ENCODE results near the gene GPS2.

The GPS2 gene

DNA sequence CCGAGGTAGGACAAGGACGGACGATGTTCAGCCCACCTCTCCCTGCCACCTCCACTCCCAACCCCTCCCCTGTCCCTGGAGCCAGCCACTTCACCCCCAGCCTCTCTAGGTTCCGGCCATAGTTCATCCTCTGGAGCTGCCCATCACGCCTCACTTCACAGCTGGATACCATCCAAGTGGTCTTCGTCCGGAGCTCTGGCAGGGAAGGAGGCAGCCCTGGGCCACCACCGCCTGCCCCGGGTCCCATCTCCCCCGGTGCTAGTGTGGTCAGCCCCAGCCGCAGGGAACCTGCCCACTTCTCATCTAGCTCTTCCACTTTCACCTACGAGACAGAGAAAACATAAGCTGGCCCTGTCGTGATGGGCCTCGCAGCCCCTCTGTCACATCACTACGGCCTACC, 6.3 kb upstream of the GPS2 start:
- Histone ChIP-seq H3K27ac (ENCODE audit: low read depth, low read length) (no peak overlapping the region), H4K91ac (ENCODE audit: low read depth, low read length) (no peak overlapping the region), H3K18ac (ENCODE audit: low read length) (no peak overlapping the region), H3K79me1 (ENCODE audit: low read length) (no peaks in the 10 kb centered on the region), H3K36me3 (ENCODE audit: control insufficient read depth in 1 of 2, insufficient read depth in 2 of 2, low read length in 2 of 2) (peaks cover 80 to 86% of the 10 kb centered on the region in 2 experiments), H3K23ac (ENCODE audit: low read length) (no peak overlapping the region), H3K79me2 (ENCODE audit: control insufficient read depth, insufficient read depth, low read length, poor library complexity) (no peaks in the 10 kb centered on the region), H3K9ac (ENCODE audit: low read length) (no peak overlapping the region), H3K14ac (ENCODE audit: low read length) (no peak overlapping the region), H3K27me3 (ENCODE audit: insufficient read depth, low read length) (no peaks in the 10 kb centered on the region), H4K8ac (ENCODE audit: low read depth, low read length) (no peak overlapping the region), H2BK12ac (ENCODE audit: low read length) (no peak overlapping the region), H3K4me2 (ENCODE audit: low read length) (no peak overlapping the region), H2BK120ac (ENCODE audit: insufficient read depth, low read length, poor library complexity) (no peak overlapping the region), H2BK5ac (ENCODE audit: low read depth, low read length, poor library complexity) (no peak overlapping the region), H4K12ac (ENCODE audit: low read depth, low read length) (no peak overlapping the region), H2AFZ (ENCODE audit: insufficient read depth, low read length, poor library complexity) (no peak overlapping the region), H3K4me1 (ENCODE audit: control insufficient read depth in 1 of 2, insufficient read depth in 2 of 2, low read length in 2 of 2) (no peaks in the 10 kb centered on the region), H2AK5ac (ENCODE audit: low read length) (no peak overlapping the region), H3K9me3 (ENCODE audit: insufficient read depth, low read depth, low read length) (no peaks in the 10 kb centered on the region), H3K4me3 (ENCODE audit: low read depth, low read length) (no peak overlapping the region), H3K4ac (ENCODE audit: low read depth, low read length) (no peak overlapping the region)
- no CpG with 5 or more reads among the region's 15 CpGs for WGBS (ENCODE audit: extremely low coverage, insufficient coverage, insufficient read length)
- no peak for DNase-seq

DNA sequence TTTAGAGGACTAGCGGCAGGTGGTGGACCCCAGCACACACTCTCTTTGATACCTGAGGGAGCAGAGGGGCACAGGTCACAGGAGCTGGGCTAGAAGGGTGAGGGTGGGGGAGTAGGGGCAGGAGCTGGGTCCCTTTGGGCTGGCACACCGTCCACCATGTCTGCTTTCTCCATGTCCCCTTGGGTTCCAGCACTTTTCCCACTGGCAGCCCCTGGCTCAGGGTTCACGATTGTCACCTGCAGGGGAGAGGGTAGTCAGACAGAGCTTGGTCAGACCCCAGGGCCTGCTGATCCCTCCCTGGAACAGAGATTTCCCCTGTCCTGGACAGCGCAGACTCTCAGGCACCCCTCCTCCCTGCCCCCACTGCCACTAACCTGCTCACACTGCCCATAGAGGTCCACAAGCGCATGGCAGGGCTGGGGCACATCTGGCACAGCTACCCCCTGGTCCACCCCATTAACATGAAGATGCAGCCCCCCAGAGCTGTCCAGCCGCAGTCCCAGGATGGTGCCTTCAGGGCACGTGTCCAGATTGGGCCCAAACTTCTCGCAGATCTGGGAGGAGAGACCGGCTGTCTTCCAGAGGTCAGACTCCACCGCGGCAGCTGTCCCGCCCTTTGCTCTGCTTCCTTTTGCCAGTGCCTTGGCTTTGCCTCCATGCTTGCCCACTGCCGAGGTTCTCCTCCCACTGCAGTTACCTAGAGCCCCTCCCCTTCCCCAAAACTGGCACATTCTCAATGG, 3.1 kb upstream of the GPS2 start:
- Histone ChIP-seq H4K91ac (ENCODE audit: low read depth, low read length) (no peak overlapping the region), H2BK120ac (ENCODE audit: insufficient read depth, low read length, poor library complexity) (no peak overlapping the region), H3K4me1 (ENCODE audit: control insufficient read depth in 1 of 2, insufficient read depth in 2 of 2, low read length in 2 of 2) (peaks cover 4 to 5% of the 10 kb centered on the region in 2 experiments), H2BK12ac (ENCODE audit: low read length) (no peak overlapping the region), H3K18ac (ENCODE audit: low read length) (no peak overlapping the region), H3K9me3 (ENCODE audit: insufficient read depth, low read depth, low read length) (no peaks in the 10 kb centered on the region), H3K4me2 (ENCODE audit: low read length) (no peak overlapping the region), H3K4ac (ENCODE audit: low read depth, low read length) (no peak overlapping the region), H3K23ac (ENCODE audit: low read length) (no peak overlapping the region), H3K27ac (ENCODE audit: low read depth, low read length) (no peak overlapping the region), H2AFZ (ENCODE audit: insufficient read depth, low read length, poor library complexity) (no peak overlapping the region), H4K12ac (ENCODE audit: low read depth, low read length) (peak overlapping the region; percentile 10), H3K27me3 (ENCODE audit: insufficient read depth, low read length) (no peaks in the 10 kb centered on the region), H3K4me3 (ENCODE audit: low read depth, low read length) (no peak overlapping the region), H3K9ac (ENCODE audit: low read length) (no peak overlapping the region), H2AK5ac (ENCODE audit: low read length) (no peak overlapping the region), H3K14ac (ENCODE audit: low read length) (no peak overlapping the region), H2BK5ac (ENCODE audit: low read depth, low read length, poor library complexity) (no peak overlapping the region), H4K8ac (ENCODE audit: low read depth, low read length) (no peak overlapping the region), H3K36me3 (ENCODE audit: control insufficient read depth in 1 of 2, insufficient read depth in 2 of 2, low read length in 2 of 2) (peaks cover 66 to 73% of the 10 kb centered on the region in 2 experiments), H3K79me1 (ENCODE audit: low read length) (peaks cover 2% of the 10 kb centered on the region), H3K79me2 (ENCODE audit: control insufficient read depth, insufficient read depth, low read length, poor library complexity) (peaks cover 1% of the 10 kb centered on the region)
- no CpG with 5 or more reads among the region's 13 CpGs for WGBS (ENCODE audit: extremely low coverage, insufficient coverage, insufficient read length)
- DNase-seq = no peak

DNA sequence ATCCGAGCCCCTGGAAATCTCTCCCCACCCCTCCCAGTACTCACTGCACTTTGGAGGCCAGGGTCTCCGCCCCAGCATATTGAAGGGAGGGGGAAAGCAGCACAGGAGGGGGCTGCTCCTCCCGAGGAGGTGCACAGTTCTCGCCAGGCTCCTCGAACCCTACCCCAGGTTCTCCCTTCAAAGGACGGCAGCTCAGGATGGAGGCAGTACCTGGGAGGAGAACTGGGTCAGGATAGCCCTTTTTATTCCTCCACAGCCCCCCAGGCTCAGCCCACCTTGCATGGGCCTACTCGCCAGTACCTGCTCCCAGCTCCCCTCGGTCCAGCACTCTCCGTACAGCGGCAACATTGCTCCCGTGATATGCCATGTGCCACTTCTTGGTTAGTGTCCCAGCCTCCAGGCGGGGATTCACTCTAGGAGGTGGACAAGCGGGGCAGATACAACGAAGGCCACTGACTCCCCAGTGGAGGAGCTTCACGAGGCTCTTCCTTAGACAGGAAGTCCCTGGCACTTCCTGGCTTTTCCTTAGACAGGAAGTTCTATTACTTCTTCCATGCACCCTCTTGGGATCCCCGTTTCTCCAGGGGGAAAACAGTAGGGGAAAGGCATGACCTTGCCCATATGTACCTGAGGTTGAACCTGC, 2.1 kb upstream of the GPS2 start:
- H3K36me3 ChIP-seq (ENCODE audit: control insufficient read depth in 1 of 2, insufficient read depth in 2 of 2, low read length in 2 of 2) = peaks cover 66 to 73% of the 10 kb centered on the region in 2 experiments
- H4K8ac ChIP-seq (ENCODE audit: low read depth, low read length) = no peak overlapping the region
- H3K4ac ChIP-seq (ENCODE audit: low read depth, low read length) = no peak overlapping the region
- peaks cover 1% of the 10 kb centered on the region for H3K79me2 ChIP-seq (ENCODE audit: control insufficient read depth, insufficient read depth, low read length, poor library complexity)
- WGBS (ENCODE audit: extremely low coverage, insufficient coverage, insufficient read length) = no CpG with 5 or more reads among the region's 16 CpGs
- H3K4me1 ChIP-seq (ENCODE audit: control insufficient read depth in 1 of 2, insufficient read depth in 2 of 2, low read length in 2 of 2) = peaks cover 4 to 5% of the 10 kb centered on the region in 2 experiments
- H3K79me1 ChIP-seq (ENCODE audit: low read length) = peaks cover 2% of the 10 kb centered on the region
- H3K9me3 ChIP-seq (ENCODE audit: insufficient read depth, low read depth, low read length) = no peaks in the 10 kb centered on the region
- H2BK120ac ChIP-seq (ENCODE audit: insufficient read depth, low read length, poor library complexity) = no peak overlapping the region
- H4K12ac ChIP-seq (ENCODE audit: low read depth, low read length) = no peak overlapping the region
- no peak overlapping the region for H3K4me3 ChIP-seq (ENCODE audit: low read depth, low read length)
- H3K18ac ChIP-seq (ENCODE audit: low read length) = no peak overlapping the region
- H2BK5ac ChIP-seq (ENCODE audit: low read depth, low read length, poor library complexity) = no peak overlapping the region
- no peak for DNase-seq
- H3K23ac ChIP-seq (ENCODE audit: low read length) = no peak overlapping the region
- H3K4me2 ChIP-seq (ENCODE audit: low read length) = no peak overlapping the region
- H2AK5ac ChIP-seq (ENCODE audit: low read length) = no peak overlapping the region
- no peak overlapping the region for H2AFZ ChIP-seq (ENCODE audit: insufficient read depth, low read length, poor library complexity)
- H3K27me3 ChIP-seq (ENCODE audit: insufficient read depth, low read length) = no peaks in the 10 kb centered on the region
- H3K14ac ChIP-seq (ENCODE audit: low read length) = no peak overlapping the region
- H4K91ac ChIP-seq (ENCODE audit: low read depth, low read length) = no peak overlapping the region
- no peak overlapping the region for H3K27ac ChIP-seq (ENCODE audit: low read depth, low read length)
- no peak overlapping the region for H3K9ac ChIP-seq (ENCODE audit: low read length)
- H2BK12ac ChIP-seq (ENCODE audit: low read length) = no peak overlapping the region

DNA sequence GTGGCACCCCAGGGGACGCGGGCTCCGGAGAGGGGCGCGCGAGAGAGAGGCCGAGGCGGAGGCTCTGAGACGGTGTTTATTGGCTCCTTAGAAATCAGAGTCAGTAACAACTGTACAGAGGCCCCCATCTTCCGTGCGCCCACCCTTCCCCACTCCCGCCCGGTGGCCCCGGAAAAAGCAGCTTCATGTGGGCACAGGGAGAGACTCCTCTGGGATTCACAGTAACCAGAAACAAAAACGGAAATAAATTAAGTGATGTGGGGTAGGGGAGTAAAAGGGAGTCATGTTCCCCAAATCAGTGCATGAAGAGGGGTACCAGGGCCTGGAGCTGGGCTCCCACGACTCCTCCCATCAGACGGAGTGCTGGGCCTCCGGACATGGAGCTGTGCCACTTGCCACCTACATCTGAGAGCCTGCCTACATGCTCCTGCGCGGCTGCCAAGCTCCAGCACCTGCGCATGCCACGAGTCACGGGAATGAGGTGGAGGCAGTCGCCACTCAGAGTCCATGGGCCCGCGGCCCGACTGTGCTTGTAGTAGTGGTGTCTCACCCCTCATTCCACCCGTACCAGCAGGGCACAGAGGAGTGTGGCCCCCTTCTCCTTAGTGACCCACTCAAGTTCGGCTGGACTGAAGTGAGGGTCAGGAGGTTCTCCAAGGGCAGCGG, 543 bp upstream of the GPS2 start:
- peak in 1 of 2 donors; percentile 39 for DNase-seq
- Histone ChIP-seq H3K14ac (ENCODE audit: low read length) (peak overlapping the region; percentile 90), H4K8ac (ENCODE audit: low read depth, low read length) (peak overlapping the region; percentile 93), H4K91ac (ENCODE audit: low read depth, low read length) (peak overlapping the region; percentile 82), H3K27ac (ENCODE audit: low read depth, low read length) (peak overlapping the region; percentile 74), H3K79me2 (ENCODE audit: control insufficient read depth, insufficient read depth, low read length, poor library complexity) (peaks cover 1% of the 10 kb centered on the region), H4K12ac (ENCODE audit: low read depth, low read length) (peak overlapping the region; percentile 87), H3K9me3 (ENCODE audit: insufficient read depth, low read depth, low read length) (no peaks in the 10 kb centered on the region), H2BK120ac (ENCODE audit: insufficient read depth, low read length, poor library complexity) (peak overlapping the region; percentile 50), H3K79me1 (ENCODE audit: low read length) (peaks cover 2% of the 10 kb centered on the region), H3K23ac (ENCODE audit: low read length) (no peak overlapping the region), H3K9ac (ENCODE audit: low read length) (peak overlapping the region; percentile 96), H3K4me3 (ENCODE audit: low read depth, low read length) (peak overlapping the region; percentile 91), H3K18ac (ENCODE audit: low read length) (peak overlapping the region; percentile 87), H2BK12ac (ENCODE audit: low read length) (no peak overlapping the region), H3K4ac (ENCODE audit: low read depth, low read length) (peak overlapping the region; percentile 50), H2AFZ (ENCODE audit: insufficient read depth, low read length, poor library complexity) (peak overlapping the region; percentile 84), H3K4me2 (ENCODE audit: low read length) (peak overlapping the region; percentile 76), H2BK5ac (ENCODE audit: low read depth, low read length, poor library complexity) (no peak overlapping the region), H3K36me3 (ENCODE audit: control insufficient read depth in 1 of 2, insufficient read depth in 2 of 2, low read length in 2 of 2) (peaks cover 62 to 71% of the 10 kb centered on the region in 2 experiments), H2AK5ac (ENCODE audit: low read length) (peak overlapping the region; percentile 19), H3K27me3 (ENCODE audit: insufficient read depth, low read length) (no peaks in the 10 kb centered on the region), H3K4me1 (ENCODE audit: control insufficient read depth in 1 of 2, insufficient read depth in 2 of 2, low read length in 2 of 2) (peaks cover 4 to 5% of the 10 kb centered on the region in 2 experiments)
- WGBS (ENCODE audit: extremely low coverage, insufficient coverage, insufficient read length) = no CpG with 5 or more reads among the region's 30 CpGs

Measured in trophoblast cell (in vitro differentiated cells and primary cell).